Keratinocyte (primary cell): ENCODE results near the gene PRKN.

Source experiments
- CTCF ChIP-seq, 3 experiments: IDR thresholded peaks in 1 of 3; conservative IDR thresholded peaks in 1 of 3; optimal IDR thresholded peaks in 1 of 3; 2 replicates in 2 of 3; 3 replicates in 1 of 3; pipeline versions ENCODE3 to v1.5.1; 2011; ENCODE audit warnings: low read length in 3 of 3, mild to moderate bottlenecking in 3 of 3, moderate library complexity in 2 of 3, control low read depth in 1 of 3, inconsistent platforms in 1 of 3; ENCODE audit not compliant: insufficient read depth in 2 of 3; ENCODE audit errors: extremely low read depth in 1 of 3
- EZH2 ChIP-seq: IDR thresholded peaks from one replicate; pipeline ENCODE4 v1.6.1; 2012; ENCODE audit warnings: inconsistent platforms, mild to moderate bottlenecking, low read length, moderate library complexity

GRCh38 chr6:162404951-162405350, 322.6 kb downstream of the PRKN start:
- TF ChIP-seq CTCF (optimal IDR thresholded peaks at IDR 0.05 in 1 of 3, IDR thresholded peaks at IDR 0.05 in 1 of 3, conservative IDR thresholded peaks at IDR 0.05 in 1 of 3; ENCODE audit: extremely low read depth in 1 of 3, insufficient read depth in 2 of 3, low read length in 3 of 3), result no peak
- TF ChIP-seq EZH2, result no peak
